Measurements from ENCODE around the gene SPATA31C1.

SPATA31C1 gene

DNA sequence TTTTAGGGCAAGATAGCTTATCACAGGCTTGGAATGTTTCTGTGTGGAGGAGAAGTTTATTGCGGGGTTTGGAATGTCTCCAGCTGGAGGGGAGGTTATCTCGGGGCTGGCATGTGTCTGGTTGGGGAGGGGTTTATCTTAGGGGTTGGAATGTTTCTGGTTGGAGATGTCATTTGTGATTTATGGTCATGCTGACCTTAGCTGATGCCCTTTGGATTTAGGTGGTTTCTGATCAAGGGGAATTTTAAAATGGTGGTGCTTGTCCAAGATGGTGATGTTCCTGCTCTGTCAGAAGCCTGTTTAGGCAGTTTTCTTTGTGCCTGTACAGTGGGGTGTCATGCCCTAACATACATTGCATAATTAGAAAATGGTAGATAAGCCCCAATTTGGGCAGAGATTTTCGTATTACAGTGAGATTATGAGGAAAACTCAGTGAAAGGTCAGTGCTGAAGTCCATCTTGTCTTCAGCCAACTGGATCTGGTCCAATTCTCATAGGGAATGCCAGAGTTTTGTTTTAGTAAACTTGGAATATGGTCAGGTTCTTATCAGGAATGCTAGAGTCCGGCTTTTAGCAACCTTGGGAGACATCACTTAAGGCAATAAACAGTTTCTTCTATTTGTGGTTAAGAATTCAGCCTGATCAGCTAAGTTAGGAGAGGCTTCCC lies 42.3 kb downstream of the SPATA31C1 start:
- H3K27ac ChIP-seq = no peak overlapping the region
- TF ChIP-seq, protein P1, sequence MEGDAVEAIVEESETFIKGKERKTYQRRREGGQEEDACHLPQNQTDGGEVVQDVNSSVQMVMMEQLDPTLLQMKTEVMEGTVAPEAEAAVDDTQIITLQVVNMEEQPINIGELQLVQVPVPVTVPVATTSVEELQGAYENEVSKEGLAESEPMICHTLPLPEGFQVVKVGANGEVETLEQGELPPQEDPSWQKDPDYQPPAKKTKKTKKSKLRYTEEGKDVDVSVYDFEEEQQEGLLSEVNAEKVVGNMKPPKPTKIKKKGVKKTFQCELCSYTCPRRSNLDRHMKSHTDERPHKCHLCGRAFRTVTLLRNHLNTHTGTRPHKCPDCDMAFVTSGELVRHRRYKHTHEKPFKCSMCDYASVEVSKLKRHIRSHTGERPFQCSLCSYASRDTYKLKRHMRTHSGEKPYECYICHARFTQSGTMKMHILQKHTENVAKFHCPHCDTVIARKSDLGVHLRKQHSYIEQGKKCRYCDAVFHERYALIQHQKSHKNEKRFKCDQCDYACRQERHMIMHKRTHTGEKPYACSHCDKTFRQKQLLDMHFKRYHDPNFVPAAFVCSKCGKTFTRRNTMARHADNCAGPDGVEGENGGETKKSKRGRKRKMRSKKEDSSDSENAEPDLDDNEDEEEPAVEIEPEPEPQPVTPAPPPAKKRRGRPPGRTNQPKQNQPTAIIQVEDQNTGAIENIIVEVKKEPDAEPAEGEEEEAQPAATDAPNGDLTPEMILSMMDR (conservative IDR thresholded peaks at IDR 0.05) = no peak

DNA sequence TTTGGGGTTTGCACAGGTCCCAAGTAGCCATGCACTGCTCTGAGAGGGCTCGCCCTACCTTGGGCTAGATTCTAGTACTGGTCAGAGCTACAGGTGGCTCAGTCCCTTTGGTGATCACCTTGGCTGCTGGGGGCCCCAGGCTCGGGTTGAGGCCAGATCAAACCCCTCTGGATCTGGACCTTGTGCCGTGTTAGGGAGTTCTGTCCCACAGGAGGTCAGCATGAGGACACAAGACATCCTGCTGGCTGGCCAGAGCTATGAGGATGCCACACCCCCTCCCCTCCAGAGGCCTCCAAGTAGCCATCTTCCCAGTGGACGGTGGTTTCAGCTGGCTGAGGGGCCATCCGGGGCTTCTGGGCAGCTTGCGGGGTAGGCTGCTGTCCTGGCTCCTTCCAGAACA lies 46.0 kb downstream of the SPATA31C1 start:
- TF ChIP-seq, protein P1 (conservative IDR thresholded peaks at IDR 0.05) = no peak
- no peak overlapping the region for H3K27ac ChIP-seq

DNA sequence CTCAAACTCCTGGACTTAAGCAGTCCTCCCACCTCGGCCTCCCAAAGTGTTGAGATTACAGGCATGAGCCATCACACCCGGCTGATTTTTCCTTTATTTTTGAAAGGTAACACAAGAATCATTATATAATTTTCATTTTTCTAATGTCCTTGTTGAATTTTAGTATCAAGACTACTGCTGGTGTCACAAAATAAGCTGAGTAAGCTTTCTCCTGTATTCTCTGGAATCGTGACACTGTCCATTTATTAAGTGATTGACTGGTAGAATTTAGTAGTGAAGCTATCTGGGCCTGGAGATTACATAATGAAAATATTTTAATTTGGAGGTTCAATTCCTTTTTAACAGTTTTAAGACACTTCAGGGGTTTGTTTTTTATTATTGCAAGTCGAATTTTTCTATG lies 47.1 kb downstream of the SPATA31C1 start:
- TF ChIP-seq, protein P1 (conservative IDR thresholded peaks at IDR 0.05) = no peak
- no peak overlapping the region for H3K27ac ChIP-seq

DNA sequence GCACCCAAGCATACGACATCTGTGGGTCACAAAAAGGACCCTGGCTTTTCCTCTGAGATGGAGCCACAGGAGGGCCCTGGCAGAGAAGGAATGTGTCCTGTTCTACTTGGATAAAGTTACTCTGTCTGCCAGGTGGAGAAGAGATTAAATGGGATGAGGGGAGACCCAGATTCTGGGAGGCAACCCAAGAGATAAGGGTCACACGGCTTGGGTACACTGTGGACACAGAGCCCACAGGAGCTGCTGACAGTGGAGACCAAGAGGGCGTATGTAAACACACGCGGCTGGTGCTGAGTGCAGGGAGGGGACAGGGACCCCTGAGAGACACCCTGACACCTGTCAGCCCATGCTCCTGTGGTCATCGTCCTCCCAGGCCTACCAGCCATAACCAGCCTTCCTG lies 50.4 kb downstream of the SPATA31C1 start:
- TF ChIP-seq, protein P1 (conservative IDR thresholded peaks at IDR 0.05) = no peak
- no peak overlapping the region for H3K27ac ChIP-seq

DNA sequence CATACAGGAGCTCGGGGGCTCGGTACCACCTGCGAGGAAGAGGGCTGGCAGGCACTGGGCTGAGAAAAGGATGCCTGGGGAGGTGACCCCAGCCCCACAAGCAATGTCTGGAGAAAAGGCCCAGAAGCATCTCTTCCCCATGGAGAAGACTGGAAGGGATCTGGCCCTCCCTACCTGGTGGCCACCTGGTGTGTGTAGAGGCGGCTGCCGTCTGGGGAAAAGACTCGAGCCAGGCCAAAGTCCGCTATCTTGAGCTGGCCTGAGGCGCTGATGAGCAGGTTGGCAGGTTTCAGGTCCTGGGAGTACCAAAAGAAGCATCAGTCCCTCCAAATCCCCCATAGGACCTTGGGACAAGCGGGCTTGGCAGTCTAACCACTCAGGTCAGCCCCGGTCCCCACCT lies 52.8 kb downstream of the SPATA31C1 start:
- no peak overlapping the region for H3K27ac ChIP-seq
- TF ChIP-seq, protein P1 (conservative IDR thresholded peaks at IDR 0.05) = no peak

DNA sequence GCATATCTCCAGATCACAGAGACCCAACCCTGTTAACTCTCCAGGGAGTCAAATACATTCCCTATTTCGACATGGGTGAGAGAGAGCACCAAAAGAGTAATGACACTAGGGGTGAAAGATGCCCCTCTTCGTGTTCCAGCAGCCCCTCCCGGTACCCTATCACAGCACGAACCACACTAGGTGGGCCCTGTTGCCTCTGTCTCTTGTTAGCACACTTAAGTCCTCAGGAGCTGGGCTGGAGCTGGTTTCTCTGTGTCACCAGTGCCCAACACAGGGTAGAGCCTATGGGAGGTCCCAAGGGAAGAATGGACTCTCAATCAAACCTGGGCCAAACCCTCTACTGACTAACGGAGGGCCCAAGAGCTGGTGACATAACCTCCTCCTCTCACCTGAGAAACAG lies 55.4 kb downstream of the SPATA31C1 start:
- no peak overlapping the region for H3K27ac ChIP-seq
- TF ChIP-seq, protein P1 (conservative IDR thresholded peaks at IDR 0.05) = no peak

Measured in VCaP (cell line).